Glutamatergic neuron (in vitro differentiated cells): Measurements from ENCODE around the gene WDR5. TPM values are rescaled to one million over a fixed set of nuclear protein-coding genes. Genes with fewer than 3 reads are reported as not detected.

Experiments
- DNase-seq: peaks from one replicate; pipeline ENCODE4 v3.0.0; 2022
- H3K27ac Mint-ChIP-seq: one replicate; pipeline ENCODE4 v1.8.0; 2020; ENCODE audit warnings: mild to moderate bottlenecking, mixed read lengths, inconsistent platforms; ENCODE audit not compliant: unreplicated experiment
- H3K27me3 Mint-ChIP-seq: one replicate; pipeline ENCODE4 v1.8.0; 2020; ENCODE audit warnings: mild to moderate bottlenecking, moderate library complexity, mixed read lengths, inconsistent platforms; ENCODE audit not compliant: unreplicated experiment
- H3K36me3 Mint-ChIP-seq: one replicate; pipeline ENCODE4 v1.8.0; 2020; ENCODE audit warnings: mild to moderate bottlenecking, mixed read lengths, inconsistent platforms; ENCODE audit not compliant: unreplicated experiment
- H3K4me1 Mint-ChIP-seq: one replicate; pipeline ENCODE4 v1.8.0; 2020; ENCODE audit warnings: mild to moderate bottlenecking, low read depth, mixed read lengths, inconsistent platforms; ENCODE audit not compliant: unreplicated experiment
- H3K4me3 Mint-ChIP-seq: one replicate; pipeline ENCODE4 v1.8.0; 2020; ENCODE audit warnings: mild to moderate bottlenecking, mixed read lengths, inconsistent platforms; ENCODE audit not compliant: unreplicated experiment
- H3K9me3 Mint-ChIP-seq: one replicate; pipeline ENCODE4 v1.8.0; 2020; ENCODE audit warnings: mild to moderate bottlenecking, moderate library complexity, mixed read lengths, inconsistent platforms; ENCODE audit not compliant: unreplicated experiment
- CTCF ChIP-seq: fragments of 200-600 bp; sonication (generic); IDR thresholded peaks from one replicate; pipeline ENCODE4 v1.5.0; 2021; ENCODE audit not compliant: partially characterized antibody, unreplicated experiment
- total RNA-seq: library from RNA; stranded (reverse); fragmentation: NEBNext Ultra II Directional; extraction: Animal tissue kit (Norgen Biotek cat#: 25700); gene quantifications from one replicate; pipeline ENCODE4 v1.2.1, GENCODE V29; 2021; ENCODE audit not compliant: unreplicated experiment

WDR5 gene
- total RNA-seq, 1 donor from 2014 or later: 45.9 TPM

DNA sequence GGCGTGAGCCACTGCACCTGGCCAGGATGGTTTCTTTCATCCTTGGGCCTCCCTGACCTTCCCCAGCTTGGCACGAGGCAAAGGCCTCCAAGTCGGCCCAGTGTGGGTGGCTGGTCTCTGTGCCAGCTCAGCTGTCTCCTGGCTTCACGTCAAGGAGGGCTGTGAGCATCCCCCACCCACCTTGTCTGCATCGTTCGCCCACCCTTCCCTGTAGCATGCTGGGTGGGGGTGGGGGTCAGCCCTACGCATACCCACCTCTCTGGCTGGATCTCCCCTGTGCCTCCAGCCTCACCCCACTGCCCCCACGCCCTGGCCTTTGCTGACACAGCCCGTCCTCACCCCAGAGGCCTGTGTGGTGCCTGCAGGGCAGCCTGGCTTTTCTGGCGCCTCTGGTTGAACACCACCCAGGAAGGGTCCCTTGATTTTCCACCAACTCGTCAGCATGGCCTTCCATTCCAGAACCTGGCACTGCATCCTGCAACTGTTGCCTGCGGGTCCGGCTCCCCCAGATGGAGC, 8.8 kb upstream of the WDR5 start:
- Mint-ChIP-seq H3K27me3 (no peaks in the 10 kb centered on the region), H3K4me1 (peaks cover 8% of the 10 kb centered on the region), H3K4me3 (no peak overlapping the region), H3K9me3 (peaks cover 3% of the 10 kb centered on the region), H3K27ac (no peak overlapping the region), H3K36me3 (no peaks in the 10 kb centered on the region)
- no peak for DNase-seq
- TF ChIP-seq CTCF: no peak

- Mint-ChIP-seq H3K27me3 (no peaks in the 10 kb centered on the region), H3K4me1 (peaks cover 8% of the 10 kb centered on the region), H3K36me3 (no peaks in the 10 kb centered on the region), H3K9me3 (peaks cover 3% of the 10 kb centered on the region), H3K27ac (no peak overlapping the region), H3K4me3 (no peak overlapping the region)
- no peak for TF ChIP-seq CTCF
- DNase-seq: no peak
These were observed 8.3 kb upstream of the WDR5 start for GRCh38 chr9:134127616-134128015.

DNA sequence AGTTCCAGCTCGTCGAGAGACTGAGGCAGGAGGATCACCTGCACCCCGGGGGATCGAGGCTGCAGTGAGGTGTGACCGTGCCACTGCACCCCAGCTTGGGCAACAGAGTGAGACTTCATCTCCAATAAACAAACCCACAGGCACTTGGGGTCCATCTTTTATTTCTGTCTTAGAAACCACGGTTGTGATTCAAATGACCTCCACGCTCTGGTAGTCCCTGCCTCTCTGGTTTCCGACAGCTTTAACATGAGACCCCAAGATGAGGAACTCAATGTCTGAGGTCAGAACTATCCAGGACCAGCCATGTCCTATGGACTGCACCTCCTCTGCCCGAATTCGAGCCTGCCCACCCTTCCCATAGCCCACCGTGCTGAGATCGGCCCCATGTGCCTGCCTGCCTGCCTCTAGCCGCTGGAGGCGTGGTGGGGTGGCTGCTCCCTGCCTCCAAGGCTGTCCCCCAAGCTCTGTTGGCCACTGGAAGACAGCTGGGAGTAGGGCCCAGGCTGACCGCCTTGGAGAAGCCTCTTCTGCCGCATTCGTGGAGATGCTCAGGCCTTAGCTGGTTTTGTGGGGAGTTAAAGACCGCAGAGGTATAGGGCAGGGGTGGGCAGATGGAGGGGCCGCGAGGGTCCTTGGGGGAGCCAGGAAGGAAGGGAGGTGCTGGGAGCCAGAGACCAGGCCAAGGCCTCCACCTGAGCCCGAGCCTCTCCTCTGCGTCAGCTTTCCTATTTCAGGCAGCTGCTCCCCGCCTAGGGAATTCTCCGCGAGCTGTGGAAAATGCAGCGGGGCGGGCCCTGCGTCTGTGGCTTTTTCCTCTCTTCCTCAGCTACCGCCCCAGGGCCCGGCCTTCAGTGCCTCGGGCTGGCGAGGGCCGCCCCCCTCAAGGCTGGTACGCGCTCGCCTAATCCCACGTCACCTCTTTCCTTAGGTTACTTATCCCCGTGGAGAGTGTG, 6.9 kb upstream of the WDR5 start:
- H3K4me3 Mint-ChIP-seq: peak overlapping the region; percentile 20
- no peaks in the 10 kb centered on the region for H3K27me3 Mint-ChIP-seq
- H3K4me1 Mint-ChIP-seq: peaks cover 8% of the 10 kb centered on the region
- H3K27ac Mint-ChIP-seq: peak overlapping the region; percentile 69
- H3K9me3 Mint-ChIP-seq: peaks cover 4% of the 10 kb centered on the region
- TF ChIP-seq CTCF: no peak
- DNase-seq: peak; percentile 73
- H3K36me3 Mint-ChIP-seq: no peaks in the 10 kb centered on the region

DNA sequence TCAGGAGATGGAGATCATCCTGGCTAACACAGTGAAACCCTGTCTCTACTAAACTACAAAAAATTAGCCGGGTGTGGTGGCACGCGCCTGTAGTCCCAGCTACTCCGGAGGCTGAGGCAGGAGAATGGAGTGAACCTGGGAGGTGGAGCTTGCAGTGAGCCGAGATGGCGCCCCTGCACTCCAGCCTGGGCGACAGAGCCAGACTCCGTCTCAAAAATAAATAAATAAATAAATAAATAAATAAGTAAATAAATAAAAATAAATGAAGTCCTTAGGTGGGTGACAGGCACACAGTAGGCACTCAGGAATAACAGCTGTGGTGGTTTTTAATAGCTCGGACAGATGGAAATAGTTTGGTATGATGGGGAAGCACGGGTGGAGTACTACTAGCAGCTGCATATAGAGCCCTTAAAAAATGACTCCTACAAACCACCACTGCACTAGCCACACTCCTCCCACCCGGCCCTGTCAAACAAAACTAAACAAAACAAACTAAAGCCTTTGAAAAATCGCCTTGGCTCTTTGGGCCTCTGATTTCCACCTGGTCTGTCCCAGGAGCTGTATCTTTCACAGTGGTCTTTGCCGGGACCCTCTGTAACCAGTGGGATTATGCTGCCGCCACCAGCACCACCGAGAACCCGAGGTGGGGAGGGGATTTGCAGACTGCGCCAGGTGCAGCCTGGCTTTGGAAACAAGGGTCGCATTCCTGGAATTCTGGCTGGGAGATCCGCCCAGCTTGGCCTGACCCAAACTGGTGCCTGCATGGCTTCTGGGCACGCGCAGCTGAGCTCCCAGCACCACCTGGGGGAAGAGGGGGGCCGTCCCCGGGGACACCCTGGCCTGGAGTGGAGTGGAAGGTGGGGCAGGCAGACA, 5.1 kb upstream of the WDR5 start:
- no peak for DNase-seq
- peak overlapping the region; percentile 46 for H3K4me3 Mint-ChIP-seq
- H3K27me3 Mint-ChIP-seq: no peaks in the 10 kb centered on the region

More for the DNA sequence above, 5.1 kb upstream of the WDR5 start:
- no peak for TF ChIP-seq CTCF
- H3K36me3 Mint-ChIP-seq: no peaks in the 10 kb centered on the region
- H3K9me3 Mint-ChIP-seq: peaks cover 4% of the 10 kb centered on the region
- no peak overlapping the region for H3K27ac Mint-ChIP-seq
- peaks cover 16% of the 10 kb centered on the region for H3K4me1 Mint-ChIP-seq
